MCF 10A (cell line): Measurements from ENCODE around the gene BACH2. TPM values are rescaled to one million over a fixed set of nuclear protein-coding genes. Genes with fewer than 3 reads are reported as not detected.
A peak's percentile ranks its signal among the peaks of the same experiment; 100 is the strongest.
"Not testable (repeated sequence)": the region's sequence is repeated elsewhere in the genome, so short reads cannot be mapped to it uniquely, and the experiment has no call there.

ENCODE experiments used
- BruUV-seq: library from RNA; stranded (reverse); fragments of 400-500 nt; replicated peaks from 2 replicates; lab custom pipeline; 2021; lab: Mats Ljungman, UMichigan
- CTCF ChIA-PET: fragments of 300-600 bp; sonication (Branson Sonifier 250); formaldehyde crosslinking; extraction: SDS; loops from one replicate; lab custom pipeline; 2021; ENCODE audit warnings: antibody characterized with exemption, inconsistent platforms; lab: Yijun Ruan, JAX
- POLR2A ChIA-PET: fragments of 300-600, 350-650 bp; sonication (Branson Sonifier 250); formaldehyde crosslinking; extraction: SDS; loops from one replicate; lab custom pipeline; 2020; ENCODE audit warnings: antibody characterized with exemption, inconsistent platforms; lab: Yijun Ruan, JAX
- DNase-seq: peaks from one replicate; pipeline ENCODE4 v3.0.0-alpha.2; 2018; ENCODE audit not compliant: unreplicated experiment
- H3K27ac Mint-ChIP-seq: one replicate; pipeline ENCODE4 v1.8.0; 2022; ENCODE audit warnings: mild to moderate bottlenecking, low read depth, mixed read lengths; ENCODE audit not compliant: unreplicated experiment
- H3K27me3 Mint-ChIP-seq: one replicate; pipeline ENCODE4 v1.8.0; 2022; ENCODE audit warnings: mixed read lengths; ENCODE audit not compliant: insufficient read depth, unreplicated experiment
- H3K36me3 Mint-ChIP-seq: one replicate; pipeline ENCODE4 v1.8.0; 2022; ENCODE audit warnings: mild to moderate bottlenecking, moderate library complexity, mixed read lengths; ENCODE audit not compliant: insufficient read depth, unreplicated experiment
- H3K4me1 Mint-ChIP-seq: one replicate; pipeline ENCODE4 v1.8.0; 2022; ENCODE audit warnings: mixed read lengths; ENCODE audit not compliant: insufficient read depth, unreplicated experiment
- H3K4me3 Mint-ChIP-seq: one replicate; pipeline ENCODE4 v1.8.0; 2022; ENCODE audit warnings: mild to moderate bottlenecking, moderate library complexity, mixed read lengths; ENCODE audit not compliant: unreplicated experiment
- H3K9me3 Mint-ChIP-seq: one replicate; pipeline ENCODE4 v1.8.0; 2022; ENCODE audit warnings: mixed read lengths; ENCODE audit not compliant: unreplicated experiment
- intact Hi-C: fragments of 100-400 bp; cut with micrococcal nuclease; formaldehyde crosslinking; loops from 2 replicates; pipeline ENCODE4 v1.14.1; 2022
- total RNA-seq: library from RNA; stranded (reverse); gene quantifications from 2 replicates; pipeline ENCODE4 v1.2.3, GENCODE V29; 2022
- TF ChIP-seq, protein P1 (sequence below): fragments of 200-600 bp; IDR thresholded peaks from one replicate; pipeline ENCODE4 v1.8.0; 2022; ENCODE audit warnings: antibody characterized with exemption, mild to moderate bottlenecking; ENCODE audit not compliant: unreplicated experiment

Gene BACH2
- total RNA-seq, 1 experiment from 2014 or later, result 9.9 TPM

DNA sequence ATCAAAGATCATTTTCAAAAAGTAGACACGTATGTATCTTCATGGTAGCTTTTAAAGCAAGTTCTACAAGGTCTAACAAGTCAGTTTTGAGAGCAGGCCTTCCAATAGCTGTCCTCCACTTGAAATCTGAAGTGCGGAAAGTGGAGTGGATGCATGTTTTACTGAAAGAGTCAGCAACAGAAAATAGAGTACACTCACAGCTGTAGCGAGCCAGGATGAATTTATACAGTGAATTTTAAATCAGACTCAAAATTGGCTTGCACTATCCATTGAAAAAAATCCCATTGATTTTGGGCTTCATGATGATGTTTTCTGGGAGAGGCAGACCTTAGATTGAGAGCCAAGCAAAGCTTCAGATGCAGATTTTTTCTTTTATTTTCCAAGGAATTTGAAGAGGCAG, 321.8 kb downstream of the BACH2 start:
- TF ChIP-seq, protein P1, sequence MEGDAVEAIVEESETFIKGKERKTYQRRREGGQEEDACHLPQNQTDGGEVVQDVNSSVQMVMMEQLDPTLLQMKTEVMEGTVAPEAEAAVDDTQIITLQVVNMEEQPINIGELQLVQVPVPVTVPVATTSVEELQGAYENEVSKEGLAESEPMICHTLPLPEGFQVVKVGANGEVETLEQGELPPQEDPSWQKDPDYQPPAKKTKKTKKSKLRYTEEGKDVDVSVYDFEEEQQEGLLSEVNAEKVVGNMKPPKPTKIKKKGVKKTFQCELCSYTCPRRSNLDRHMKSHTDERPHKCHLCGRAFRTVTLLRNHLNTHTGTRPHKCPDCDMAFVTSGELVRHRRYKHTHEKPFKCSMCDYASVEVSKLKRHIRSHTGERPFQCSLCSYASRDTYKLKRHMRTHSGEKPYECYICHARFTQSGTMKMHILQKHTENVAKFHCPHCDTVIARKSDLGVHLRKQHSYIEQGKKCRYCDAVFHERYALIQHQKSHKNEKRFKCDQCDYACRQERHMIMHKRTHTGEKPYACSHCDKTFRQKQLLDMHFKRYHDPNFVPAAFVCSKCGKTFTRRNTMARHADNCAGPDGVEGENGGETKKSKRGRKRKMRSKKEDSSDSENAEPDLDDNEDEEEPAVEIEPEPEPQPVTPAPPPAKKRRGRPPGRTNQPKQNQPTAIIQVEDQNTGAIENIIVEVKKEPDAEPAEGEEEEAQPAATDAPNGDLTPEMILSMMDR, result no peak
- no TSS peak for BruUV-seq
- Mint-ChIP-seq H3K27ac (no peak overlapping the region), H3K27me3 (no peaks in the 10 kb centered on the region), H3K4me3 (no peak overlapping the region), H3K9me3 (no peaks in the 10 kb centered on the region), H3K4me1 (no peaks in the 10 kb centered on the region), H3K36me3 (no peaks in the 10 kb centered on the region)
- DNase-seq, result no peak
- CTCF ChIA-PET, result interaction anchor here (0.6 to 5.9 kb wide), 6 partner anchors 34 to 504 kb away, joined by 3 to 61 read pairs (median 7); no protein-coding TSS in a partner anchor
- intact Hi-C loops, result loop anchor here (5.0 kb wide), 1 partner anchor 217 kb away; no protein-coding TSS in a partner anchor
- POLR2A ChIA-PET, result interaction anchor here (0.5 kb wide), 1 partner anchor 288 kb away, joined by 4 read pairs; no protein-coding TSS in a partner anchor

DNA sequence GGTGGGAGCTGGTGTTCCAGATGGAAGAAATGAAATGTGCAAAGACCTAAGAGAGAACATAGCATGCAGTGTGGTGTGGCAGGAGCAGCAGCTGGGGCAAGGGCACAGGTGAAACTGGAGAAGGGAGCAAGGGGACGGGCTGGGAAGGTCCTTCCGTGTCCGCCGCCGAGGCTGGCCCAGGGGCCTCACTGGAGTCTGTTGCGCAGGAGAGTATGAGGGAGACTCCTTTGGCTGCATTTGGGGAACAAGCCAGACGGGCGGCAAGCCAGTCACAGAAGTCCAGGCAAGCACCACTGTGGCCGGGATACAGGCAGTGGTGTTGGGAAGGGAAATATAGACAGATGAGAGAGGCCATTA, 324.6 kb downstream of the BACH2 start:
- DNase-seq, result no peak
- Mint-ChIP-seq H3K27ac (no peak overlapping the region), H3K27me3 (no peaks in the 10 kb centered on the region), H3K36me3 (no peaks in the 10 kb centered on the region), H3K4me3 (no peak overlapping the region), H3K9me3 (no peaks in the 10 kb centered on the region), H3K4me1 (no peaks in the 10 kb centered on the region)
- BruUV-seq, result no TSS peak
- TF ChIP-seq, protein P1, result no peak
- CTCF ChIA-PET, result interaction anchor here (0.6 to 5.9 kb wide), 13 partner anchors 14 to 507 kb away, joined by 3 to 61 read pairs (median 5); no protein-coding TSS in a partner anchor
- POLR2A ChIA-PET, result no interaction called here
- intact Hi-C loops, result loop anchor here (5.0 kb wide), 1 partner anchor 220 kb away; no protein-coding TSS in a partner anchor

DNA sequence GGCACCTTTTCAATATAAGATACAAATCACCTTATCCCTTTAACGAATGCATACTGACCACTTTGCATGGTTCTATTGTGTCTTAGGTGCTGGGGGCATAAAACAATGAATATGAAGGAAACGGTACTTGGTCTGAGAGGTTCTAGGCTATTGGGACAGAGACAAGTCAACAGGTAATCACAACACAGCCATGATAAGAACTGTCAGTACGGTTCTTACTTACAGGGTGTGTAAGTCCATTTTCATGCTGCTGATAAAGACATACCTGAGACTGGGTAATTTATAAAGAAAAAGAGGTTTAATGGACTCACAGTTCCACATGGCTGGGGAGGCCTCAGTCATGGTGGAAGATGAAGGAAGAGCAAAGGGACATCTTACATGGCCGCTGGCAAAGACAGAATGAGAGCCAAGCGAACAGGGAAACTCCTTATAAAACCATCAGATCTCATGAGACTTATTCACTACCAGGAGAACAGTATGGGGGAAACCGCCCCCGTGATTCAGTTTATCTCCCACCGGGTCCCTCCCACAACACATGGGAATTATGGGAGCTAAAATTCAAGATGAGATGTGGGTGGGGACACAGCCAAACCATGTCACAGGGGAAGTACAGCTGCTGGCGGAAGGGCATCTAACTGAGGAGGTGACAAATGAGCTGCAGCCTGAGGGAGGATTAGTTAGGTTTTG, 325.2 kb downstream of the BACH2 start:
- H3K36me3 Mint-ChIP-seq, BruUV-seq, DNase-seq, H3K27me3 Mint-ChIP-seq, H3K4me3 Mint-ChIP-seq, H3K9me3 Mint-ChIP-seq, H3K4me1 Mint-ChIP-seq, H3K27ac Mint-ChIP-seq: not testable (repeated sequence)
- ChIA-PET CTCF (interaction anchor here (0.6 to 5.9 kb wide), 19 partner anchors 17 to 571 kb away, joined by 3 to 61 read pairs (median 4); no protein-coding TSS in a partner anchor), POLR2A (interaction anchor here (2.0 kb wide), 1 partner anchor 117 kb away, joined by 5 read pairs; no protein-coding TSS in a partner anchor)
- intact Hi-C loops, result loop anchor here (2.0 to 5.0 kb wide), 2 partner anchors 207 to 221 kb away; no protein-coding TSS in a partner anchor

DNA sequence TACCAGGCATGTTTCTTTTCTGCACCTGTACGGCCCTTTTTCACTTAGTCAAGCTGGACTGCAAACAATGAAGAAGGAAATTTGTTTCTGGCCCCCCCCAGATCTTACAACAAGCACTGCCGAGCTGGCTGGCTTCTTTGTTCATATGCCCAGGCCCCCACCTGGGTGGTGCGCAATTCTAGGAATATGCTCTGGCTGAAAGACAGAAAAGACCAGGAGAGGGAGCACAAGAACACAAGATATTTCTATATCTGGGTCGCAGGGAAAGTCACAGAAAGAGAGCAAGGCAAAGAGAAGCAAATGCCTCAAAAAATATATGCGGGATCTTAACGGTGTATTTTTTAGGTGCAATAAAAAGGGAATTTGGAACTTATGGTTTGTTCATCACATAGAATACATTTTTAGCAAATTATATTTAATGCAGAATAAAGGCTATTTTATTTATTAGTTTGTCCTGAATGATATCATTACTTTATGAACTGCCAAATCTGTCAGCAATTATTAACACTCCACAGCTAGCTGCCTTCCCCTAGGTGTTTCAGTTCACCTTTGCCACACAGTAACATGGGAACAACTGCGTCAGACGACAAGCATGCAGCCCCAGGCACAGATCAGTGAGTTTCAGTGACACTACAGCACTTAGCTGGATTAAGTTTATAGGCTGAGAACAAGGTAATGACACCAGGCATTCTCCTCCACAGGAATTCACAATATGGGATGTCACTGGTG, 325.9 kb downstream of the BACH2 start:
- Mint-ChIP-seq H3K4me1 (no peaks in the 10 kb centered on the region), H3K9me3 (no peaks in the 10 kb centered on the region), H3K27ac (no peak overlapping the region), H3K27me3 (no peaks in the 10 kb centered on the region), H3K36me3 (no peaks in the 10 kb centered on the region), H3K4me3 (no peak overlapping the region)
- ChIA-PET POLR2A (interaction anchor here (2.0 kb wide), 1 partner anchor 117 kb away, joined by 5 read pairs; no protein-coding TSS in a partner anchor), CTCF (interaction anchor here (0.5 to 5.9 kb wide), 35 partner anchors 11 to 816 kb away, joined by 3 to 61 read pairs (median 4); no protein-coding TSS in a partner anchor)
- TF ChIP-seq, protein P1, result peak; percentile 58
- DNase-seq, result peak; percentile 68
- intact Hi-C loops, result loop anchor here (1.0 to 5.0 kb wide), 8 partner anchors 30 to 509 kb away; no protein-coding TSS in a partner anchor
- no TSS peak for BruUV-seq
